HG02610 (cell line): ENCODE measurements around the gene GRHL1.
A peak's percentile ranks its signal among the peaks of the same experiment; 100 is the strongest.

Source experiments
- ATAC-seq: cut with Tn5 transposase; IDR thresholded peaks from one replicate; pipeline ENCODE4 v1.9.1; 2021; ENCODE audit warnings: mild to moderate bottlenecking, moderate library complexity; ENCODE audit not compliant: unreplicated experiment

GRHL1 gene

DNA sequence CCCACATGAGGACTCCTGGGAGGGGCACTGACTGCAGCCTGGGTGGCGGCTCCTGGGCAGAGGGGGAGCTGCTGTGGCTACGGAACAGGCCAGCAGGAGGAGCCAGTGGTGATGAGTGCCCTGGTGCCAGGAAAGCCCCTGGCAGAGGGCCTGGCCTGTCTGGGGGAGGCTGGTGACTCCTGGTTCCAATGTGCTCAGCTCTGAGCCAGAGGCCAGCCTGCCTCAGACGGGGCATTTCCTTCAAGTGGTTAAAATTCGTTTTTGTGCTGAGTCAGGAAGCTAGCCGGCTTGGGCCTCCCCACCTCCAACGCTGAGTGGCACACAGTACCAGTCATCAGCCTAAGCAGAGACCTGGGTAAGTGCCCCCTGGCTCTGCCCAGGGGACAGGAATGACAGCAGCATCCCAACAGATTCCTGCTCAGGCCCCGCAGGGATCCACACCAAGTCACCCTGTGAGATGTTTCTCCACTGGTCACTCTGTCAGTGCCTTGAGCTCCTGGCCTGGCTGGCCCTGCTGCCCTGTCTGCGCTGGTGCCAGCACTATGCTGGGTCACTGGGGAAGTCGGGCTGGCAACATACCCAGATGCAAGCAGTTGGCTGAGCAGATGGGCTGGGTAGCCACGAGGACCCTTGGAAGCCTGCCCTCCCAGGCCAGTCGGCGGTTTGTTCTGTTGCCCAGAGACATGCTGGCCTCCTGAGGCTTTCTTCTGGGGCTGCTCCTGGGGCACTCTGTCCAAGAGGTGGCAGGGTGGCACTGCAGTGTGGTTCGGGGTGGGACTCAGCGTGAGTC lies 84.8 kb downstream of the GRHL1 start:
- no peak for ATAC-seq

DNA sequence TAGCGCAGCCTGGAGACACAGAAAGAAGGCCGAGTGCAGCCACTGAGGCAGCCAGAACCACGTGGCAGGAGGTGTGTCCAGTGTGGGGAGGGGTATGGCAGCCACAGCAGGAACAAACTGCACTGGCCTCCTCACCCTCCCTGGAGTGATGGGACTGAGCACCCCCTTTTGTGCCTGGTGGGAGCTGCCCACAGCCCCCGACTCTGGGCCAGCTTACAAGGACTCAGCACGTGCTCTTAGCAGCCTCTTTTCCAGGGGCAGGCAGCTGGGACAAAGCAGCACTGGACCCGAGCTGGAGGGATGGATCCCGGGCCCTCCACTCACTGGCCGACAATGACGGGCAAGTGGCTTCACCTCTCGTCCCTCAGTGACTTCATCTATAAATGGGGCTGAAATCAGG lies 86.6 kb downstream of the GRHL1 start:
- no peak for ATAC-seq

DNA sequence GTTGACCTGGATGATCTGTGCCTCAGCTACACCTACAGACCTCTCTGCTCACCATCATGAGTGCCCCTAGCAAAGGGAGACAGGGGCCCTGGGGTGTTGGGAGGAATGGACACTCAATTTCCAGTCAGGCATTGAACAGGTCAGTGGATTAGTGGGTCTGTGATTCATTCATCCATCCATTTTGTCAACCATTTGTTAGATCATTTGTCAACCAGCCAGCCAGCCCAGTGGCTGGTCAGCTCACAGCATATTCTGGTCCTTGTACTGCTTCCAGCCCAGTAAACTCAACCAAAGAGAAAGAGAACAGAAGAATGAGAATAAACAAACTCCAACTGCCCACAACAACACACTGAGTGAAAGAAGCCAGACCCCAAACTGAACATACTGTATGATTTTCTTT lies 87.2 kb downstream of the GRHL1 start:
- no peak for ATAC-seq

GRCh38 chr2:10039658-10040410 lies 88.3 kb downstream of the GRHL1 start:
- no peak for ATAC-seq

- ATAC-seq, result no peak
Measured at GRCh38 chr2:10041711-10042110, 90.2 kb downstream of the GRHL1 start.

DNA sequence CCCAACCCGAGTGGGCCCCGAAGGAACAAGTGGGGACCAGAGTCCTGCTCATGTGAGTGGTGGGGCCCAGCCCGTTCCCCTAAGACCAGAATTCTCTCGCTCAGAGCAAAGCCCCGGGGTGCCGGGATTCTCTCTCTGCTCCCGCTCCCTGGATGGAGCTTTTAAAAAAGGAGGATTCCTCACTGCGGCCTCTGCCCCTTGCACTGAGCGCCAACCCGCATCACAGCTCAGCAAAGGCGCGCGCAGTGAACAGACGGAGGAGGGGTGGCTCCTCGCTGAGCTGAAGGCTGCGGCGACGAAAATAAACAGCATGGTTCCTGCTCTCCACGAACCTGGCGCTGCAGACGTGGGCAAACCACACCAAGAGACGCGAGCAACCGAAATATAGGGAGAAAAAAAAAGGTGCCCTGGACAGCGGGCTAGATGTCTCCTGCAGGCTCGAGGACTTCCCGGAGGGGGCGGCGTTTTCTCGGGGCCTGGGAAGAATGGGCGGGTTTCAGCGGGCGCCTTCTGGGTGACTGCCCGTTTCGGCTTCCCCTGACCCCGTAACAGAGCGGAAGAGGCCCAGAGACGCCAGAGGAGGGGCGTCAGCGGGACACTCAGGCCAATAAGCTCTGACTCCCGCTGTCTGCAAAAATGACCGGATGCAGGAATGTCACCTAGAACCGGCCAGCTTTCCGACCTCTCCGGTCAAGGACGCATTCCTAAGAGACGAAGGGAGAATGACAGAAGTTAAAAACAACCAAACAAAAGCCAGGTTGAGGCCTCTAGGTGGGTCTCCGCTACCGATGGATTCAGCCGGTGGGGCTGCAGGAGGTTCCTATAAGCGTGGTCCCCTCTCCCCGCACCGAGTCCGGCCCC lies 91.0 kb downstream of the GRHL1 start:
- ATAC-seq, result no peak

- peak; percentile 80 for ATAC-seq
Measured at GRCh38 chr2:10043256-10043905, 91.9 kb downstream of the GRHL1 start, which contains the start of gene KLF11. KLF11 (plus strand) TSS chr2:10043550; CDS start chr2:10043717, 167 bp downstream.

DNA sequence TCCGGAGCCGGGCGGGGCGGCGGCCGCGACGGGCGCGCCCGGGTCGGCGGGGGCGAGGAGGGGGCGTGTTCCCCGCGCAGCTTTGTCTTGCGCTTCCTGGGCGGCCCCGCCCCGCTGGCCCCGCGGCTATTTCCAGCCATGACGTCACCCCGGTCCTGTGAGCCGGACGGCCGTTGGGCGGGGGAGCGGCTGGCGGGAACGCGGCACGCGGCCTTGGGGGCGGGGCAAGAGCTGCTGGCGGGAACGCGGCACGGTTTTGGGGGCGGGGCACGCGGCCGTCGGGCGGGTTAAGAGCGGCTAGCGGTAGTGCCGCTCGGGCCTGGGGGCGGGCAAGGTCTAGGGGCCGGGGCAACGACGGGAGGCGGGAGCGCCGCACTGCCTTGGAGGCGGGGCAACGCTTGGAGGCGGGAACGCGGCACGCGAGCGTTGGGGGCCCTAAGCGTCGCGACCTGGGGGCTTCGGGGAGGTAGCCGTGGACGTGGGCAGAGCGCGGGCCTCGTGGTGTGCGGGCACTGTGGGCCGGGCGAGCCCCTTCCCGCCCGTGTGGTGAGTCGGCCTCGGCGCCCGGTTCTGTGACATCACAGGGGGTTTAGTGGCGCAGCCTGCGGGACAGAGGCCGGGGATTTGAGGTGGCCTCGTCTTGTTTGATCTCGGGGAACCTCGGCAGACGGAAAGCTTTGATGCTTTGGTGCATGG lies 92.6 kb downstream of the GRHL1 start:
- ATAC-seq, result peak; percentile 50

GRCh38 chr2:10045561-10046355 lies 94.3 kb downstream of the GRHL1 start:
- ATAC-seq, result no peak

GRCh38 chr2:10046931-10047330 lies 95.4 kb downstream of the GRHL1 start:
- no peak for ATAC-seq

- ATAC-seq, result no peak
Measured at GRCh38 chr2:10047616-10048500, 96.4 kb downstream of the GRHL1 start.

GRCh38 chr2:10048501-10049171 lies 97.1 kb downstream of the GRHL1 start:
- no peak for ATAC-seq
